DOHH2 (cell line): ENCODE results near the gene TEAD4.

Experiments
- CTCF ChIP-seq: fragments of 200-600 bp; sonication (generic); IDR thresholded peaks from one replicate; pipeline ENCODE4 v1.5.1; 2014; ENCODE audit warnings: antibody characterized with exemption, mild to moderate bottlenecking, low read depth, low read length; ENCODE audit not compliant: poor library complexity, severe bottlenecking
- EZH2phosphoT487 ChIP-seq: fragments of 200-600 bp; sonication (generic); IDR thresholded peaks from 2 replicates; pipeline ENCODE4 v1.6.1; 2017; ENCODE audit warnings: borderline replicate concordance, mild to moderate bottlenecking, antibody characterized with exemption, low read length, moderate library complexity, mixed read lengths

GRCh38 chr12:3019005-3019680 is 59.9 kb downstream of the TEAD4 start:
- TF ChIP-seq CTCF, result no peak
- TF ChIP-seq EZH2phosphoT487, result no peak
